ENCODE measurements around the gene TBPL2. TPM values are rescaled to one million over a fixed set of nuclear protein-coding genes. Genes with fewer than 3 reads are reported as not detected.

Gene TBPL2
- total and polyA plus RNA-seq, 2 of the 13 experiments (the other 11 are each of a cell fraction or from before 2014, with no cell fraction given): not detected

- TF ChIP-seq NFAT5 (CRISPR knock-in tag; IDR thresholded peaks at IDR 0.05) (no peak), CENPBD1 (CRISPR knock-in tag; IDR thresholded peaks at IDR 0.05; ENCODE audit: borderline replicate concordance, low read depth) (no peak), GABPB1 (CRISPR knock-in tag; IDR thresholded peaks at IDR 0.05) (no peak), FOXO1 (CRISPR knock-in tag; IDR thresholded peaks at IDR 0.05) (no peak), RARA (CRISPR knock-in tag; IDR thresholded peaks at IDR 0.05) (no peak), CHCHD3 (CRISPR knock-in tag; IDR thresholded peaks at IDR 0.05) (no peak), FOXJ3 (CRISPR knock-in tag; IDR thresholded peaks at IDR 0.05; ENCODE audit: borderline replicate concordance) (no peak), KDM4B (CRISPR knock-in tag; IDR thresholded peaks at IDR 0.05) (no peak), TRIM24 (CRISPR knock-in tag; IDR thresholded peaks at IDR 0.05) (no peak), ZNF256 (CRISPR knock-in tag; conservative IDR thresholded peaks at IDR 0.05) (no peak), THAP7 (CRISPR knock-in tag; IDR thresholded peaks at IDR 0.05) (no peak)
These were observed 7.8 kb downstream of the TBPL2 start for GRCh38 chr14:55432628-55433027.

More at GRCh38 chr14:55432628-55433027, 7.8 kb downstream of the TBPL2 start:
- ChIA-PET POLR2A (no interaction called here), CTCF (ENCODE audit: low intra/inter-chr PET ratio, low total read pairs) (no interaction called here)
- WGBS (ENCODE audit: low lambda C conversion rate): 28% methylated on average over 3 of the region's 3 CpGs
- peaks cover 33% of the 10 kb centered on the region for H3K4me1 ChIP-seq (ENCODE audit: insufficient read depth, low read length)
- FAIRE-seq (no peak), DNase-seq (ENCODE audit: low spot score) (no peak), ATAC-seq (no peak)
- H3K4me3 ChIP-seq (replicated peaks in 1 of 3; ENCODE audit: insufficient read depth in 1 of 3, low read depth in 2 of 3, low read length in 3 of 3): no peak overlapping the region
- no peak overlapping the region for H3K9ac ChIP-seq (ENCODE audit: insufficient read depth, low read depth, low read length)
- H3K9me3 ChIP-seq (ENCODE audit: low read length): no peaks in the 10 kb centered on the region
- H3K27me3 ChIP-seq (ENCODE audit: control insufficient read depth in 1 of 2, insufficient read depth in 2 of 2, low read length in 2 of 2): no peaks in the 10 kb centered on the region
- in situ Hi-C loops (cut with HindIII; ENCODE audit: extremely low pct_ligation_motif_present, low pct_unique_long_range_greater_than_20kb): loop anchor here (5.0 to 25.0 kb wide), 3 partner anchors 220 to 1042 kb away; no protein-coding TSS in a partner anchor
- no peak overlapping the region for H3K4me2 ChIP-seq (ENCODE audit: low read depth, low read length)
- no TSS peak for BruUV-seq (replicated peaks)
- H4K20me1 ChIP-seq (ENCODE audit: insufficient read depth, low read length): no peaks in the 10 kb centered on the region
- H2AFZ ChIP-seq (ENCODE audit: low read length): no peak overlapping the region
- H3K36me3 ChIP-seq (replicated peaks in 1 of 2; ENCODE audit: control insufficient read depth in 1 of 2, insufficient read depth in 2 of 2, low read length in 2 of 2): no peaks in the 10 kb centered on the region
- no peak overlapping the region for H3K27ac ChIP-seq (ENCODE audit: extremely low read length, insufficient read depth, low read length)
- intact Hi-C loops (cut with micrococcal nuclease; ENCODE audit: unreplicated experiment): loop anchor here (10.0 kb wide), 2 partner anchors 158 to 222 kb away; partner anchors contain the start of gene FBXO34
- H3K79me2 ChIP-seq (ENCODE audit: insufficient read depth, low read length): no peaks in the 10 kb centered on the region

Data from HepG2 (cell line).